Retinal pigment epithelial cell (primary cell): ENCODE measurements around the gene BSCL2.
"Not testable (repeated sequence)": the region's sequence is repeated elsewhere in the genome, so short reads cannot be mapped to it uniquely, and the experiment has no call there.

Source experiments
- DNase-seq: peaks from one replicate; pipeline ENCODE4 v3.0.0-alpha.2; 2010; ENCODE audit warnings: low read depth
- H3K4me3 ChIP-seq: 2 replicates; pipeline ENCODE4 v1.5.1; 2011; ENCODE audit warnings: mild to moderate bottlenecking, low read length, control low read depth, moderate library complexity
- TF ChIP-seq, protein P1 (sequence below): conservative IDR thresholded peaks from 2 replicates; pipeline ENCODE4 v1.5.1; 2011; ENCODE audit warnings: low read depth, low read length, control low read depth, inconsistent platforms

BSCL2 gene

DNA sequence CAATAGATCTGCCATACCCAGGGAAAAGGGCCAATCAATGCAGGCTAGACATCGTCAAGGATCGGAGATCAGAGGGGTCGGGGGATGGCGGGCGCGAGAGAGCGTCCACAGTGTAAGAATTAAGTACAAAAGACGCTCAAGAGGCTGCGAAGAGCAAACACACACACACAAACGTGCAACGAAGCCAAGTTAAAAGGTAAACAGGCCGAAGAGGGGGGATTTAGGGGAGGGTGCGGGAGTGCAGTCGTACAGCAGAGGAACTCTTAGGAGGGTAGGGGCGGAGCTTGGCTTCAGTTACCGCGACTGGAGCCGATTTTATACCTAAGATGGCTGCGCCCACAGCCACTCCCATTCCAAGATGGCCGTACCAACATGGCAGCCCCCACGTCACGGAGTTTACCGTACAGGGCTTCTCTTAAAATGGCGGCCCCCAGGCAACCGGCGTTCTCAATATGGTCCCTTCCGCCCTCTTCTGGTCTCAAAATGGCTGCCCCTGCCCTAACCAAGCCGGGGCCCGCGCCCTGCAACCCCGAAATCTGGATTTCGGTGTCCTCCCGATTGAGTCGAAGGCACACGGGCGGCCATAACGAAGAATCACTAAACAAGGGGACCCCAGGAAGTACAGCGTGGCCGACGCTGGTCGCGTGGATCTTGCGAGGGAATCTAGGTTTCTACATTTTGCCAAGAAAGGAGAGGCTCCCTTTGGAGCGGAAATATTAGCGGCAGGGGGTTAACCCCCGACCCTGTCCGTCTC lies 2.2 kb upstream of the BSCL2 start:
- peak overlapping the region; percentile 71 for H3K4me3 ChIP-seq
- TF ChIP-seq, protein P1, sequence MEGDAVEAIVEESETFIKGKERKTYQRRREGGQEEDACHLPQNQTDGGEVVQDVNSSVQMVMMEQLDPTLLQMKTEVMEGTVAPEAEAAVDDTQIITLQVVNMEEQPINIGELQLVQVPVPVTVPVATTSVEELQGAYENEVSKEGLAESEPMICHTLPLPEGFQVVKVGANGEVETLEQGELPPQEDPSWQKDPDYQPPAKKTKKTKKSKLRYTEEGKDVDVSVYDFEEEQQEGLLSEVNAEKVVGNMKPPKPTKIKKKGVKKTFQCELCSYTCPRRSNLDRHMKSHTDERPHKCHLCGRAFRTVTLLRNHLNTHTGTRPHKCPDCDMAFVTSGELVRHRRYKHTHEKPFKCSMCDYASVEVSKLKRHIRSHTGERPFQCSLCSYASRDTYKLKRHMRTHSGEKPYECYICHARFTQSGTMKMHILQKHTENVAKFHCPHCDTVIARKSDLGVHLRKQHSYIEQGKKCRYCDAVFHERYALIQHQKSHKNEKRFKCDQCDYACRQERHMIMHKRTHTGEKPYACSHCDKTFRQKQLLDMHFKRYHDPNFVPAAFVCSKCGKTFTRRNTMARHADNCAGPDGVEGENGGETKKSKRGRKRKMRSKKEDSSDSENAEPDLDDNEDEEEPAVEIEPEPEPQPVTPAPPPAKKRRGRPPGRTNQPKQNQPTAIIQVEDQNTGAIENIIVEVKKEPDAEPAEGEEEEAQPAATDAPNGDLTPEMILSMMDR, result no peak
- DNase-seq, result peak; percentile 93

DNA sequence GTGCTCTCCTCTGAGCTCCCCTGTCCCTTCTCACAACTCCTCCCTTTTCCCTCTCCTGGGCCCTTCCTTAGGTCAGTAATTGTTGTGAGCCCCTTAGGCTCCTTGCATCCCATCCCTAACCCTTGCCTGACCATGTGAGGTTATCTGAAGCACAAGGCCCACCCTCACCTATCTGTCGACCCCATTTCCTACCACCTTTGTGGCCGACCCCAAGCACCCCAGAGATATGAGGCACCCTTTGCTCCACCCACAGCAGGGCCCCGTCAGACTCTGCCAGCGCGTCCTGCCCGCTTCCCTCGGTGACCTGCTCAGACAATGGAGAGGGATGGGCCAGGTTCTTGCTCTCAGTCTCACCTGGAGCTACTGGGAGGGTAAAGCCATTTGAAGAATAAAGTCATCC lies 1.6 kb upstream of the BSCL2 start:
- no peak for DNase-seq
- TF ChIP-seq, protein P1, result no peak
- H3K4me3 ChIP-seq, result peak overlapping the region; percentile 71

DNA sequence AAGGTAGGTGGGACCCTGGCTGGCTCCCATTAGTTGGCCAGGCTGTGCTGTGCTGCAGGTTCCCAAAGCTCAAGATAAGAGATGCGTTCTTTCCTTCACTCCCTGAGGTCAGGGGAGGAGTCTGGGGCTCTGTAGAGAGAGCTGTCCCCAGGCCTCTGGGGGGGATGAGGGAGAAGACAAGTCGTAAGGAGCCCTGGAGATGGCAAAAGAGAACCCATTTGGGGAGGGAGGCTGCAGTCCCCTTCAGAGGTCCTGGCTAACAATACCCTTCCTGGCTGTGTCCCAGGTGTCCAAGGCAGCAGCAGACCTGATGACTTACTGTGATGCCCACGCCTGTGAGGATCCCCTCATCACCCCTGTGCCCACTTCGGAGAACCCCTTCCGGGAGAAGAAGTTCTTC lies 1.2 kb upstream of the BSCL2 start:
- TF ChIP-seq, protein P1, result no peak
- H3K4me3 ChIP-seq, result no peak overlapping the region
- DNase-seq, result no peak

DNA sequence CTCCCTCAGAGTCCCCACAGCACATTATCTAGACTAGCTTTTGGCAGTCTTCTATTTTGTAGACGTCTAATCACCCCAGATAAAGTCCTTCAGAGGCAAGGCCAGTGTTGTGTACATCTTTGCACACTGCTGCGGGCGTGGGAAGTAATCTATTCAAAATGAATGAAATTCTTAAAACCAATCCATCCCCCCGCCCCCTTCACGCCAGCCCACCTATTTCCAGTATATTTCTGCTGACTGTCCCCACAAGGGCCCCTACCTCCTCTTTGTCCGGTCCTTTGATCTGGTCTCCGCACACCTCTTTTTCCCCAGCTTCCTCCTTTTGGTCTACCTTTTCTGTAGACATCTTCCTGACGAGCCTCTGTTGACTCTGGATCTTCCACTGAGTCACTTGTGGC lies 375 bp downstream of the BSCL2 start:
- H3K4me3 ChIP-seq, result peak overlapping the region; percentile 49
- TF ChIP-seq, protein P1, result no peak
- DNase-seq, result no peak

DNA sequence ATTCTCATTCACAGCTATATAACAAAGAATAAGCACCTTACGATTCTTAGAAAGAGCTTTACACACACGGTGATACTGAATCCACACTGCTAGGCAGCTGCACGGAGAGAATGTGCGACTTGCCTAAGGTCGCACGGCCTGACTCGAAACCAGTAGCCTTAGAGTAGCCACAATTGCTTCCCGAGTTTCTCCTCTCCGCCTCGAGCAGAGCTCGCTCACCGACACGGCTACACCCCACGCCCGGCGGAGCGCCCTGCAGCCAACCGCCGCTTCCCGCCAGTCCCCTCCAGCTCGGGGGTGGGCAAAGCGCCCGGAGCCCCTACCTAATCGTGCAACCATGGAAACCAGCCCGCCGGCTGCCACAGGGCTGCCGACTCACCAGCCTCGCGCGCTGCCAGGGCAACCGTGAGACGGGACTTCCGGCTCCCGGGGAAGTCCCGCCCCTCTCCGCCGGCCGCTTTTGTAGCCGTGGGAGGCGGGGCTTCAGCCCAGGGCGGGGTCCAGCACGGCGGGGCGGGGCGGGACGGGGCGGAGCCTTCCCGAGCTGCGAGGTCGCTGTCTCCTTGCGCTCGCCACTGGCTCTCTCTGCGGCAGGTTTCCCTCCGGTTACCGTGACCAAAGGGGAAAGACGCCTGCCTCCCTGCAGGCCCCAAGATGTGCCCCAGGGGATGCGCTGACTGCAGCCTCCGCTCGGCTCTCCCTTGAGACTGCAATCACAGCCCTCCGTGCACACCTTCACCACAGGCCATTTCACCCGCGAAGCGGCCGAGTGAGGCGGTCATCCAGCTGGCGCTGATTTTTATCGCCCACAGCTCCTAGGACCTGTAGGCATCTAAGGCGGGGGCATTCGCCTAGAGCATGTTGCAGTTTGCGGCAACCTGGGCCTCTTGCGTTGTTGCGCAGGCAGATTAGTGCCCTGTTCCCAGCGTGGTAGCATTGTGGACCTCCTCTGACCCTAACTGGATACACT lies 1.1 kb downstream of the BSCL2 start:
- TF ChIP-seq, protein P1, result no peak

DNA sequence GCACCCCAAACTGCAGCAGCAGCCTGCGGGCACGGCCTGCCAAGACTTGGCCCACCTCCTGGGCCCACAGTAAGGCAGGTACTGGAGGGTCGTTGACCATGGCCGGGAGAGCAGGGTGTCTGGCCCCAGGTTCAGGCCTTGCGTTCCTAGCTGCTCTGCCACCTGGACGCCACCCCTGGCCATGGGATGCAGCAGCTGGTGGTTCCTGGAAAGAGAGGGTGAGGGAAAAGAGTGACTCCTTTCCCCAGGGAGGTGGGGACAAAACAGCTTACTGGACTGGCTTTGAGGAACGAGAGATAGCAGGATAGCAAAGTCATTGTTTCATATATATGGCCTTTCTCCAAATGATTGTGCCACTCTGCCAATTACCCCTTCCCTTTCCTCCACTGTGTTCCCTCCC lies 1.8 kb downstream of the BSCL2 start:
- peak overlapping the region; percentile 62 for H3K4me3 ChIP-seq
- no peak for DNase-seq
- TF ChIP-seq, protein P1, result peak; percentile 10

More for the DNA sequence above, 1.1 kb downstream of the BSCL2 start:
- DNase-seq, result peak; percentile 80
- peak overlapping the region; percentile 62 for H3K4me3 ChIP-seq

DNA sequence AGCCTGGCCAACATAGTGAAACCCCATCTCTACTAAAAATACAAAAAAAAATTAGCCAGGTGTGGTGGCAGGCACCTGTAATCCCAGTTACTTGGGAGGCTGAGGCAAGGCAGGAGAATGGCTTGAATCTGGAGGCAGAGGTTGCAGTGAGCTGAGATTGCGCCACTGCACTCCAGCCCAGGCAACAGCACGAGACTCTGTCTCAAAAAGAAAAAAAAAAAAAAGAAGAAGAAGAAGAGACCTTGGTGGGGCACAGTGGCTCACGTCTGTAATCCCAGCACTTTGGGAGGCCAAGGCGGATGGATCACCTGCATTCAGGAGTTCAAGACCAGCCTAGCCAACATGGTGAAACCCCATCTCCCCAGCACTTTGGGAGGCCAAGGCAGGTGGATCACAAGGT lies 3.3 kb downstream of the BSCL2 start:
- not testable (repeated sequence) for DNase-seq, H3K4me3 ChIP-seq
